ENCODE results near the gene CFAP58.

CFAP58 gene

DNA sequence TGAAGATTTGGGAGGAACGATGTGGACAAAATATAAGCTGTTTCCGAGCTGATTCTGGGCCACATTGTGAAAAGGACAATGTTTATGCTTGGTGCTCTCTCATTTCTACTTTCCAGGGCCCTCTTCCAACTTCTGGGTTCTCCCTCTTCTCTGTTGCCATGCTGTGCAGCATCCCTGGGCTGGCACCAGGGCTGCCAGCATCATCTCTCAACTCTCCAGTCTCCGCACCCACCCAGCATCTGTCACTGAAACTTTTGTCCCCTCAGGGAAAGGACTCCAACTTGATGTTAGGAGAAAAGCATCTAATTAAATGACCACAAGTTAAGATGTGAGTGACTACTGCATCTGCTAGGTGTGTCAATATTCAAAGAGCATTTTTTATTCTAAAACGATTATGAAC is 26.7 kb downstream of the CFAP58 start:
- no peak for DNase-seq (ENCODE audit: extremely low read depth, low read depth)
- TF ChIP-seq, protein P1, sequence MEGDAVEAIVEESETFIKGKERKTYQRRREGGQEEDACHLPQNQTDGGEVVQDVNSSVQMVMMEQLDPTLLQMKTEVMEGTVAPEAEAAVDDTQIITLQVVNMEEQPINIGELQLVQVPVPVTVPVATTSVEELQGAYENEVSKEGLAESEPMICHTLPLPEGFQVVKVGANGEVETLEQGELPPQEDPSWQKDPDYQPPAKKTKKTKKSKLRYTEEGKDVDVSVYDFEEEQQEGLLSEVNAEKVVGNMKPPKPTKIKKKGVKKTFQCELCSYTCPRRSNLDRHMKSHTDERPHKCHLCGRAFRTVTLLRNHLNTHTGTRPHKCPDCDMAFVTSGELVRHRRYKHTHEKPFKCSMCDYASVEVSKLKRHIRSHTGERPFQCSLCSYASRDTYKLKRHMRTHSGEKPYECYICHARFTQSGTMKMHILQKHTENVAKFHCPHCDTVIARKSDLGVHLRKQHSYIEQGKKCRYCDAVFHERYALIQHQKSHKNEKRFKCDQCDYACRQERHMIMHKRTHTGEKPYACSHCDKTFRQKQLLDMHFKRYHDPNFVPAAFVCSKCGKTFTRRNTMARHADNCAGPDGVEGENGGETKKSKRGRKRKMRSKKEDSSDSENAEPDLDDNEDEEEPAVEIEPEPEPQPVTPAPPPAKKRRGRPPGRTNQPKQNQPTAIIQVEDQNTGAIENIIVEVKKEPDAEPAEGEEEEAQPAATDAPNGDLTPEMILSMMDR (IDR thresholded peaks at IDR 0.05; ENCODE audit: low read depth, low read length), result no peak

- no peak for DNase-seq (ENCODE audit: extremely low read depth, low read depth)
- TF ChIP-seq, protein P1 (IDR thresholded peaks at IDR 0.05; ENCODE audit: low read depth, low read length), result no peak
These were observed 33.7 kb downstream of the CFAP58 start for GRCh38 chr10:104387130-104387888.

GRCh38 chr10:104388830-104389229 is 35.2 kb downstream of the CFAP58 start:
- DNase-seq (ENCODE audit: extremely low read depth, low read depth), result no peak
- TF ChIP-seq, protein P1 (IDR thresholded peaks at IDR 0.05; ENCODE audit: low read depth, low read length), result no peak

GRCh38 chr10:104391150-104391968 is 37.7 kb downstream of the CFAP58 start:
- DNase-seq (ENCODE audit: extremely low read depth, low read depth), result no peak
- TF ChIP-seq, protein P1 (IDR thresholded peaks at IDR 0.05; ENCODE audit: low read depth, low read length), result no peak

DNA sequence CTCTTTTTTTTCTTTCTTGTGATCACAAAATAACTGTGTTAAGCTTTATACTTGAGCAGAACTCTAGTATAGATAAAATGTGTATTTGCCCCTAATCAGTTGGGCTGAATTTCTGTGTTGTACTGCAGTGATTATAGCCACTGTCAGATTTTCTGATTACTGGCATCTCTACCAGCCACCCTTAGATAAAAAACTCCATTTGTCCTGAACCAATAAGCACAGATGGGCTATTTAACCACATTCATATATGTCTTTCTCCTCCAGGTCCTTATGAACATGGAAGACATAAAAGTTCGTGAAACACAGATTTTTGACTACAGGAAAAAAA is 38.3 kb downstream of the CFAP58 start:
- TF ChIP-seq, protein P1 (IDR thresholded peaks at IDR 0.05; ENCODE audit: low read depth, low read length), result no peak
- no peak for DNase-seq (ENCODE audit: extremely low read depth, low read depth)

GRCh38 chr10:104393387-104393786 is 39.8 kb downstream of the CFAP58 start:
- no peak for DNase-seq (ENCODE audit: extremely low read depth, low read depth)
- TF ChIP-seq, protein P1 (IDR thresholded peaks at IDR 0.05; ENCODE audit: low read depth, low read length), result no peak

DNA sequence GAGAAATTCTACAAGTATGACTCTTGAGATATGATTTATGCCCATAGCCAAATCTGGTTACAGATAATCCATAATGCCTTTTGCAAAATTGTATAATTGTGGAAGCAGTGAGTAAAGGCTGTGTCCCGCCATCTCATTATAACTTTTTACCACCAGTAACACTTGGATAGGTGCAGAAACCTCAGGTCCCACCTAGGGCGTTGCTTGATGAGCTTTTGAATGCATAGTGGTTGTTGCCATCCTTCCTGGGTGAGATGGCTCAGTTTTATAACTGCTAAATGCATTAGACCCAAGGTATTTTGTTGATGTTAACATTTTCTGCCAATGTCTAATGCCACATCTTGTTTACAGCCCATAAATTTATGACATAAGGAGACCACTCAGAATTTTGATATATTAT is 42.9 kb downstream of the CFAP58 start:
- TF ChIP-seq, protein P1 (IDR thresholded peaks at IDR 0.05; ENCODE audit: low read depth, low read length), result no peak

More for the DNA sequence above, 42.9 kb downstream of the CFAP58 start:
- DNase-seq (ENCODE audit: extremely low read depth, low read depth), result no peak

Measured in AG09319 (cell line).